Neural progenitor cell (in vitro differentiated cells): ENCODE measurements around the gene RABEPK. TPM values are rescaled to one million over a fixed set of nuclear protein-coding genes. Genes with fewer than 3 reads are reported as not detected.
"Not testable (repeated sequence)": the region's sequence is repeated elsewhere in the genome, so short reads cannot be mapped to it uniquely, and the experiment has no call there.

Experiments
- DNase-seq: peaks from one replicate; pipeline ENCODE4 v3.0.0-alpha.2; 2016; ENCODE audit warnings: low spot score
- H2AFZ ChIP-seq: fragments of 200-600 bp; sonication (generic); replicated peaks from 2 replicates; pipeline ENCODE4 v1.6.1; 2016; ENCODE audit warnings: antibody characterized with exemption
- H3F3A ChIP-seq: fragments of 200-600 bp; sonication (generic); 2 replicates; pipeline ENCODE4 v1.6.1; 2016; ENCODE audit warnings: antibody characterized with exemption, low read depth
- H3K27ac ChIP-seq: fragments of 200-600 bp; sonication (generic); 2 replicates; pipeline ENCODE4 v1.5.1; 2016; ENCODE audit warnings: mild to moderate bottlenecking
- H3K27me3 ChIP-seq: fragments of 200-600 bp; sonication (generic); 2 replicates; pipeline ENCODE4 v1.6.1; 2016; ENCODE audit warnings: mild to moderate bottlenecking, moderate library complexity
- H3K36me3 ChIP-seq: fragments of 200-600 bp; sonication (generic); 2 replicates; pipeline ENCODE4 v1.5.1; 2016
- H3K4me1 ChIP-seq: fragments of 200-600 bp; sonication (generic); 2 replicates; pipeline ENCODE4 v1.6.1; 2016; ENCODE audit warnings: mixed run types
- H3K4me2 ChIP-seq: fragments of 200-600 bp; sonication (generic); 2 replicates; pipeline ENCODE4 v1.6.1; 2016
- H3K4me3 ChIP-seq: fragments of 200-600 bp; sonication (generic); 2 replicates; pipeline ENCODE4 v1.5.1; 2016
- H3K79me2 ChIP-seq: fragments of 200-600 bp; sonication (generic); 2 replicates; pipeline ENCODE4 v1.6.1; 2016; ENCODE audit warnings: low read depth
- H3K9ac ChIP-seq: fragments of 200-600 bp; sonication (generic); 2 replicates; pipeline ENCODE4 v1.6.1; 2016
- H3K9me3 ChIP-seq: fragments of 200-600 bp; sonication (generic); 2 replicates; pipeline ENCODE4 v1.5.1; 2016; ENCODE audit warnings: low read depth
- H4K20me1 ChIP-seq: fragments of 200-600 bp; sonication (generic); 2 replicates; pipeline ENCODE4 v1.6.1; 2016; ENCODE audit warnings: low read depth
- H3K27ac Mint-ChIP-seq: 3 replicates; pipeline ENCODE4 v1.8.0; 2021; ENCODE audit warnings: mixed read lengths
- H3K27me3 Mint-ChIP-seq: 2 replicates; pipeline ENCODE4 v1.8.0; 2022; ENCODE audit warnings: low read depth, mild to moderate bottlenecking, inconsistent platforms, moderate library complexity, mixed read lengths; ENCODE audit not compliant: insufficient read depth
- H3K36me3 Mint-ChIP-seq: 3 replicates; pipeline ENCODE4 v1.8.0; 2021; ENCODE audit warnings: mixed read lengths
- H3K4me1 Mint-ChIP-seq: 3 replicates; pipeline ENCODE4 v1.8.0; 2021; ENCODE audit warnings: mixed read lengths
- H3K4me3 Mint-ChIP-seq: 3 replicates; pipeline ENCODE4 v1.8.0; 2021; ENCODE audit warnings: mild to moderate bottlenecking, moderate library complexity, mixed read lengths
- H3K9me3 Mint-ChIP-seq: 3 replicates; pipeline ENCODE4 v1.8.0; 2020; ENCODE audit warnings: mixed read lengths
- CTCF ChIP-seq: fragments of 200-600 bp; sonication (generic); IDR thresholded peaks from 2 replicates; pipeline ENCODE4 v1.5.1; 2017; ENCODE audit warnings: antibody characterized with exemption, mild to moderate bottlenecking
- EZH2 ChIP-seq: fragments of 200-600 bp; sonication (generic); IDR thresholded peaks from 2 replicates; pipeline ENCODE4 v1.6.1; 2017; ENCODE audit warnings: antibody characterized with exemption, mild to moderate bottlenecking, moderate library complexity
- EZH2phosphoT487 ChIP-seq: fragments of 200-600 bp; sonication (generic); IDR thresholded peaks from 2 replicates; pipeline ENCODE4 v1.6.1; 2017; ENCODE audit warnings: antibody characterized with exemption
- total RNA-seq: library from RNA; depleted of rRNA; stranded (reverse); fragments of >200 nt; gene quantifications from 2 replicates; pipeline ENCODE4 v1.2.3, GENCODE V29; 2015; ENCODE audit warnings: low replicate concordance

RABEPK gene
- total RNA-seq, 1 donor from 2014 or later: 7.8 TPM

GRCh38 chr9:125218621-125219020, 18.3 kb downstream of the RABEPK start:
- H4K20me1 ChIP-seq: no peaks in the 10 kb centered on the region
- no peak overlapping the region for H2AFZ ChIP-seq
- H3K4me3 ChIP-seq: no peak overlapping the region
- H3K9ac ChIP-seq: no peak overlapping the region
- no peak overlapping the region for H3K27ac ChIP-seq
- Mint-ChIP-seq H3K9me3 (no peaks in the 10 kb centered on the region), H3K4me3 (no peak overlapping the region), H3K27me3 (peaks cover 2% of the 10 kb centered on the region), H3K36me3 (peaks cover 2% of the 10 kb centered on the region), H3K27ac (no peak overlapping the region), H3K4me1 (no peaks in the 10 kb centered on the region)
- no peak overlapping the region for H3K4me2 ChIP-seq
- no peaks in the 10 kb centered on the region for H3K9me3 ChIP-seq
- no peak for TF ChIP-seq EZH2
- TF ChIP-seq CTCF: no peak
- TF ChIP-seq EZH2phosphoT487: no peak
- H3K36me3 ChIP-seq: peaks cover 4% of the 10 kb centered on the region
- no peaks in the 10 kb centered on the region for H3F3A ChIP-seq
- H3K4me1 ChIP-seq: no peaks in the 10 kb centered on the region
- no peak for DNase-seq
- no peaks in the 10 kb centered on the region for H3K27me3 ChIP-seq
- H3K79me2 ChIP-seq: no peaks in the 10 kb centered on the region

- H3K27ac Mint-ChIP-seq, H3K9ac ChIP-seq, H4K20me1 ChIP-seq, H3K4me3 ChIP-seq, H3K4me1 ChIP-seq, H3K27me3 Mint-ChIP-seq, H3K79me2 ChIP-seq, H3K4me1 Mint-ChIP-seq, H3K4me3 Mint-ChIP-seq, H3K9me3 Mint-ChIP-seq, H3K36me3 Mint-ChIP-seq, H3K4me2 ChIP-seq, H3K27ac ChIP-seq, H3F3A ChIP-seq, DNase-seq, H3K27me3 ChIP-seq, H3K9me3 ChIP-seq, H3K36me3 ChIP-seq, H2AFZ ChIP-seq: not testable (repeated sequence)
Observed at GRCh38 chr9:125224858-125225257, 24.5 kb downstream of the RABEPK start.

GRCh38 chr9:125227761-125228160, 27.4 kb downstream of the RABEPK start:
- TF ChIP-seq EZH2phosphoT487: no peak
- TF ChIP-seq CTCF: no peak
- no peak for TF ChIP-seq EZH2
- no peaks in the 10 kb centered on the region for H3K4me1 ChIP-seq
- H2AFZ ChIP-seq: no peak overlapping the region
- no peak overlapping the region for H3K27ac Mint-ChIP-seq
- H3F3A ChIP-seq: no peaks in the 10 kb centered on the region
- H3K4me2 ChIP-seq: no peak overlapping the region
- no peaks in the 10 kb centered on the region for H3K9me3 Mint-ChIP-seq
- no peak for DNase-seq
- no peaks in the 10 kb centered on the region for H3K4me1 Mint-ChIP-seq
- no peaks in the 10 kb centered on the region for H3K27me3 Mint-ChIP-seq
- no peaks in the 10 kb centered on the region for H4K20me1 ChIP-seq
- no peaks in the 10 kb centered on the region for H3K36me3 ChIP-seq
- no peaks in the 10 kb centered on the region for H3K79me2 ChIP-seq
- H3K36me3 Mint-ChIP-seq: peaks cover 2% of the 10 kb centered on the region
- H3K9ac ChIP-seq: no peak overlapping the region
- no peaks in the 10 kb centered on the region for H3K9me3 ChIP-seq
- no peak overlapping the region for H3K4me3 ChIP-seq
- H3K4me3 Mint-ChIP-seq: no peak overlapping the region
- no peaks in the 10 kb centered on the region for H3K27me3 ChIP-seq
- no peak overlapping the region for H3K27ac ChIP-seq

GRCh38 chr9:125233678-125234077, 33.3 kb downstream of the RABEPK start:
- Histone ChIP-seq H3K36me3 (peaks cover 25% of the 10 kb centered on the region), H3K4me2 (no peak overlapping the region)
- H3K27ac Mint-ChIP-seq: no peak overlapping the region

GRCh38 chr9:125234099-125234498, 33.8 kb downstream of the RABEPK start:
- H3K4me2 ChIP-seq, H3K27ac Mint-ChIP-seq, H3K27me3 Mint-ChIP-seq, H3K27me3 ChIP-seq, H3K4me3 ChIP-seq, H3K4me3 Mint-ChIP-seq, H3K9ac ChIP-seq, H3K9me3 Mint-ChIP-seq, H2AFZ ChIP-seq, H3K9me3 ChIP-seq, H3K27ac ChIP-seq, DNase-seq: not testable (repeated sequence)
- peaks cover 42% of the 10 kb centered on the region for H4K20me1 ChIP-seq
- peaks cover 37% of the 10 kb centered on the region for H3K79me2 ChIP-seq
- peaks cover 35% of the 10 kb centered on the region for H3K4me1 Mint-ChIP-seq
- H3F3A ChIP-seq: peaks cover 53% of the 10 kb centered on the region
- peaks cover 37% of the 10 kb centered on the region for H3K36me3 Mint-ChIP-seq
- H3K36me3 ChIP-seq: peaks cover 28% of the 10 kb centered on the region
- peaks cover 15% of the 10 kb centered on the region for H3K4me1 ChIP-seq

More at GRCh38 chr9:125233678-125234077, 33.3 kb downstream of the RABEPK start:
- Histone ChIP-seq H3K27me3 (no peaks in the 10 kb centered on the region), H3K4me1 (peaks cover 11% of the 10 kb centered on the region), H3K4me3 (no peak overlapping the region), H3K79me2 (peaks cover 33% of the 10 kb centered on the region), H3K9ac (no peak overlapping the region), H2AFZ (no peak overlapping the region), H4K20me1 (peaks cover 38% of the 10 kb centered on the region), H3K9me3 (no peaks in the 10 kb centered on the region), H3F3A (peaks cover 48% of the 10 kb centered on the region), H3K27ac (no peak overlapping the region)
- Mint-ChIP-seq H3K27me3 (no peaks in the 10 kb centered on the region), H3K4me1 (peaks cover 31% of the 10 kb centered on the region), H3K4me3 (no peak overlapping the region), H3K9me3 (no peaks in the 10 kb centered on the region), H3K36me3 (peaks cover 33% of the 10 kb centered on the region)
- no peak for TF ChIP-seq EZH2phosphoT487
- no peak for TF ChIP-seq EZH2
- no peak for TF ChIP-seq CTCF
- DNase-seq: no peak
